DOHH2 (cell line): ENCODE results near the gene CA7.
A peak's percentile ranks its signal among the peaks of the same experiment; 100 is the strongest.

Experiments
- H3F3A ChIP-seq: fragments of 200-600 bp; sonication (generic), shearing (Covaris generic); 2 replicates; pipeline ENCODE4 v1.6.0; 2016; ENCODE audit warnings: antibody characterized with exemption, mild to moderate bottlenecking; ENCODE audit not compliant: control insufficient read depth, insufficient read depth
- H3K27ac ChIP-seq: fragments of 200-600 bp; sonication (generic); 2 replicates; pipeline ENCODE4 v1.5.1; 2014; ENCODE audit warnings: low read depth, mild to moderate bottlenecking, low read length, moderate library complexity
- H3K27me3 ChIP-seq: fragments of 200-600 bp; sonication (generic); 2 replicates; pipeline ENCODE4 v1.6.1; 2014; ENCODE audit warnings: mild to moderate bottlenecking, low read length, mixed read lengths; ENCODE audit not compliant: control insufficient read depth
- H3K36me3 ChIP-seq: fragments of 200-600 bp; sonication (generic); 2 replicates; pipeline ENCODE4 v1.6.1; 2014; ENCODE audit warnings: mild to moderate bottlenecking, low read length, moderate library complexity, mixed read lengths; ENCODE audit not compliant: control insufficient read depth
- H3K4me1 ChIP-seq: fragments of 200-600 bp; sonication (generic); 2 replicates; pipeline ENCODE4 v1.6.1; 2014; ENCODE audit warnings: mild to moderate bottlenecking, low read length, mixed read lengths; ENCODE audit not compliant: control insufficient read depth
- H3K4me2 ChIP-seq: fragments of 200-600 bp; sonication (generic); 2 replicates; pipeline ENCODE4 v1.6.0; 2014; ENCODE audit warnings: mild to moderate bottlenecking, low read length, moderate library complexity
- H3K4me3 ChIP-seq: fragments of 200-600 bp; sonication (generic); 2 replicates; pipeline ENCODE4 v1.5.1; 2014; ENCODE audit warnings: mild to moderate bottlenecking, low read length, mixed read lengths
- H3K79me2 ChIP-seq: fragments of 200-600 bp; sonication (generic); 2 replicates; pipeline ENCODE4 v1.6.1; 2014; ENCODE audit warnings: mild to moderate bottlenecking, low read length, mixed read lengths; ENCODE audit not compliant: control insufficient read depth
- H3K9me2 ChIP-seq: fragments of 200-600 bp; sonication (generic); replicated peaks from 2 replicates; pipeline ENCODE4 v1.6.1; 2014; ENCODE audit warnings: mild to moderate bottlenecking, low read length, mixed read lengths; ENCODE audit not compliant: control insufficient read depth
- H3K9me3 ChIP-seq: fragments of 200-600 bp; sonication (generic); 2 replicates; pipeline ENCODE4 v1.6.1; 2014; ENCODE audit warnings: antibody characterized with exemption, low read length, mixed read lengths; ENCODE audit not compliant: control insufficient read depth, insufficient read depth
- H4K20me1 ChIP-seq: fragments of 200-600 bp; sonication (generic); 2 replicates; pipeline ENCODE4 v1.6.0; 2014; ENCODE audit warnings: low read depth, mild to moderate bottlenecking, antibody characterized with exemption, low read length, moderate library complexity; ENCODE audit not compliant: control insufficient read depth, insufficient read depth
- EZH2phosphoT487 ChIP-seq: fragments of 200-600 bp; sonication (generic); IDR thresholded peaks from 2 replicates; pipeline ENCODE4 v1.6.1; 2017; ENCODE audit warnings: borderline replicate concordance, mild to moderate bottlenecking, antibody characterized with exemption, low read length, moderate library complexity, mixed read lengths
- TF ChIP-seq, protein P1 (sequence below): fragments of 200-600 bp; sonication (generic); IDR thresholded peaks from one replicate; pipeline ENCODE4 v1.5.1; 2014; ENCODE audit warnings: antibody characterized with exemption, mild to moderate bottlenecking, low read depth, low read length; ENCODE audit not compliant: poor library complexity, severe bottlenecking

CA7 gene

DNA sequence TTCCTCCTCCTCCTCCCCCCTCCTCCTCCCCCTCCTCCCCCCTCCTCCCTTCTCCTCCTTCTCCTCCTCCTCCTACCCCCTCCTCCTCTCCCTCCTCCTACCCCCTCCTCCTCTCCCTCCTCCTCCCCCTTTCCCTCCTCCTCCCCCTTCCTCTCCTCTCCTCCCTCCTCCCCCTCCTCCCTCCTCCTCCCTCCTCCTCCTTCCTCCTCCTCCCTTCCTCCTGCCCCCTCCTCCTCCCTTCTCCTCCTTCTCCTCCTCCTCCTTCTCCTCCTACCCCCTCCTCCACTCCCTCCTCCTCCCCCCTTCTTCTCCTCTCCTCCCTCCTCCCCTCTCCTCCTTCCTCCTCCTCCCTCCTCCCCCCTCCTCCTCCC, 29.5 kb downstream of the CA7 start:
- no peaks in the 10 kb centered on the region for H3K36me3 ChIP-seq
- H3K9me2 ChIP-seq, result no peaks in the 10 kb centered on the region
- H4K20me1 ChIP-seq, result no peaks in the 10 kb centered on the region
- peak overlapping the region; percentile 90; the same call in 1 of the 2 replicates for H3K4me2 ChIP-seq
- no peaks in the 10 kb centered on the region for H3K79me2 ChIP-seq
- H3K4me3 ChIP-seq, result no peak overlapping the region; the same call in 1 of the 2 replicates
- peak overlapping the region; percentile 50; the same call in 1 of the 2 replicates for H3K27ac ChIP-seq
- no peaks in the 10 kb centered on the region for H3K27me3 ChIP-seq
- H3K4me1 ChIP-seq, result peaks cover 47% of the 10 kb centered on the region
- H3K9me3 ChIP-seq, result no peaks in the 10 kb centered on the region
- TF ChIP-seq, protein P1, sequence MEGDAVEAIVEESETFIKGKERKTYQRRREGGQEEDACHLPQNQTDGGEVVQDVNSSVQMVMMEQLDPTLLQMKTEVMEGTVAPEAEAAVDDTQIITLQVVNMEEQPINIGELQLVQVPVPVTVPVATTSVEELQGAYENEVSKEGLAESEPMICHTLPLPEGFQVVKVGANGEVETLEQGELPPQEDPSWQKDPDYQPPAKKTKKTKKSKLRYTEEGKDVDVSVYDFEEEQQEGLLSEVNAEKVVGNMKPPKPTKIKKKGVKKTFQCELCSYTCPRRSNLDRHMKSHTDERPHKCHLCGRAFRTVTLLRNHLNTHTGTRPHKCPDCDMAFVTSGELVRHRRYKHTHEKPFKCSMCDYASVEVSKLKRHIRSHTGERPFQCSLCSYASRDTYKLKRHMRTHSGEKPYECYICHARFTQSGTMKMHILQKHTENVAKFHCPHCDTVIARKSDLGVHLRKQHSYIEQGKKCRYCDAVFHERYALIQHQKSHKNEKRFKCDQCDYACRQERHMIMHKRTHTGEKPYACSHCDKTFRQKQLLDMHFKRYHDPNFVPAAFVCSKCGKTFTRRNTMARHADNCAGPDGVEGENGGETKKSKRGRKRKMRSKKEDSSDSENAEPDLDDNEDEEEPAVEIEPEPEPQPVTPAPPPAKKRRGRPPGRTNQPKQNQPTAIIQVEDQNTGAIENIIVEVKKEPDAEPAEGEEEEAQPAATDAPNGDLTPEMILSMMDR, result no peak
- TF ChIP-seq EZH2phosphoT487, result no peak
- peaks cover 9% of the 10 kb centered on the region for H3F3A ChIP-seq

DNA sequence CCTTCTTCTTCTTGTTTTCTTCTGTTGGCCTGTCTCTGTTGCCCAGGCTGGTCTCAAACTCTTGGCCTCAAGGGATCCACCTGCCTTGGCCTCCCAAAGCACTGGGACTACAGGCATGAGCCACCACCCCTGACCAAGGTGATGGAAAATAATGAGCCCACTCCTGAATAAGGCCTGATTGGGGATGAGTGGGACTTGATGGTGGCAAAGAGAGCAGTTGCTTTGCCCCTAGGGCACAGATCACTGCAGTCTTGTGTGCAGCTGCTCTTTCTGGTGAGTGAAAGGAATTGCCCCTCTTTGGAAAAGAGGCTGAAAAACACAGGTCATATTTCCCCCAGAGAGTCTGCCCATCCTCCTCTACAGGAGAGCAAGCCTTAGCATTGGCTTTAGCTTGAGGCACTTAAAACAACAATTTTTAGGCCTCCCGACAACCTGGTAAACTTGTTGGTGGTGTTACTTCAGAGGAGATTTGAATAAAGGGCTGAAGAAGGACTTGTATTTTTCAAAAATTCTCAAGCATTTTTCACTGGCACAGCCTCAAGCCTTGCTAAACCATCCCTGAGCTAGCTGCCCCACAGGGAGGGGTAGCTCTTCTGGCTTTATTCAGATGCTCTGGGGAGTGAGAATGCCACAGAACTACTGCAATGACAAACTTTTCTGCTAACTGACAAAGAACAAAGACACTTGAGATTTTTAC, 30.0 kb downstream of the CA7 start:
- no peak overlapping the region for H3K4me2 ChIP-seq
- H3F3A ChIP-seq, result peaks cover 9% of the 10 kb centered on the region
- no peaks in the 10 kb centered on the region for H3K36me3 ChIP-seq
- peak overlapping the region; percentile 18 for H3K27ac ChIP-seq
- H4K20me1 ChIP-seq, result no peaks in the 10 kb centered on the region
- no peaks in the 10 kb centered on the region for H3K79me2 ChIP-seq
- H3K9me3 ChIP-seq, result no peaks in the 10 kb centered on the region
- H3K4me1 ChIP-seq, result peaks cover 49% of the 10 kb centered on the region
- H3K27me3 ChIP-seq, result no peaks in the 10 kb centered on the region
- no peaks in the 10 kb centered on the region for H3K9me2 ChIP-seq
- TF ChIP-seq EZH2phosphoT487, result no peak
- TF ChIP-seq, protein P1, result no peak
- no peak overlapping the region for H3K4me3 ChIP-seq

DNA sequence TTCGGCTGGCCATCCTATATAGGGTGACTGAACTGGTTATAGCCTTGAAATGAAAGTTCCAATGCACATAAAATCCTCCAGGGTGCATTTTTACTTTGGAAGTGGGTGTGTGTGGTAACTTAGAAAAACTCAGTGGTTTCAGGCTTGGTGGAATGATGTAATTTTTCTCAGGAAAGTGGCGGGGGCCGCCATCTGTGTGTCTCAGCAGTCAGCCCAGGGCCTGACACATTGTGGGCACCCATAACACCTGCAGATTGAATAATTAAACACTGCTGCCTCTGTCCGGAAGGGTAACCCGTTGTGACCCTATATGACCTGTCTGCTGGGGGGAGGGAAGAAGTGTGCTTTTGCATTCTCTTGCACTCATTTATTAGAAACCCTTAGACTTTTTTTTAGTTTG, 33.9 kb downstream of the CA7 start:
- Histone ChIP-seq H3K27ac (peak overlapping the region; percentile 45), H3F3A (peaks cover 9% of the 10 kb centered on the region), H4K20me1 (no peaks in the 10 kb centered on the region), H3K79me2 (peaks cover 18% of the 10 kb centered on the region), H3K9me3 (no peaks in the 10 kb centered on the region), H3K4me3 (peak overlapping the region; percentile 33), H3K9me2 (no peaks in the 10 kb centered on the region), H3K36me3 (no peaks in the 10 kb centered on the region), H3K4me1 (peaks cover 57% of the 10 kb centered on the region), H3K27me3 (no peaks in the 10 kb centered on the region), H3K4me2 (peak overlapping the region; percentile 46)
- TF ChIP-seq, protein P1, result no peak
- TF ChIP-seq EZH2phosphoT487, result no peak
